ENCODE measurements around the gene SRPK2.

GRCh38 chr7:105277341-105277740 lies 111.4 kb downstream of the SRPK2 start:
- no peak for TF ChIP-seq CTCF (IDR thresholded peaks at IDR 0.05)
- TF ChIP-seq POLR2A (IDR thresholded peaks at IDR 0.05) = no peak
- no peak for TF ChIP-seq POLR2AphosphoS5 (IDR thresholded peaks at IDR 0.05)

All from breast epithelium (tissue), 3 donors.